Heart right ventricle (tissue), 16 donors: ENCODE data around the gene PIN1. TPM values are rescaled to one million over a fixed set of nuclear protein-coding genes. Genes with fewer than 3 reads are reported as not detected.
A peak's percentile ranks its signal among the peaks of the same experiment; 100 is the strongest.
"Not testable (repeated sequence)": the region's sequence is repeated elsewhere in the genome, so short reads cannot be mapped to it uniquely, and the experiment has no call there.

Experiments
- ATAC-seq, 8 donors: fragments of 200-7000 bp; cut with Tn5 transposase; one replicate each; pipeline ENCODE4 v1.9.1; 2020; ENCODE audit warnings: mild to moderate bottlenecking in 8 of 8, moderate library complexity in 8 of 8, moderate number of reproducible peaks in 1 of 8
- DNase-seq, 2 donors: peaks; one replicate each; pipeline ENCODE4 v3.0.0-alpha.2; 2020
- H3K27ac ChIP-seq, 10 donors: fragments of 200-600 bp; sonication (generic) in 2 of 10; one replicate each; pipeline versions ENCODE4 v1.5.0 to v1.8.0; 2020 to 2022; ENCODE audit warnings: mild to moderate bottlenecking in 3 of 10
- H3K27me3 ChIP-seq, 7 donors: fragments of 200-600 bp; one replicate each; pipeline ENCODE4 v1.8.0; 2021 to 2022; ENCODE audit warnings: mild to moderate bottlenecking in 2 of 7
- H3K36me3 ChIP-seq, 9 donors: fragments of 200-600 bp; sonication (generic) in 1 of 9; one replicate each; pipeline versions ENCODE4 v1.5.0 to v1.8.0; 2020 to 2022; ENCODE audit warnings: mild to moderate bottlenecking in 2 of 9
- H3K4me1 ChIP-seq, 9 donors: fragments of 200-600 bp; sonication (generic) in 1 of 9; one replicate each; pipeline versions ENCODE4 v1.5.0 to v1.8.0; 2020 to 2022; ENCODE audit warnings: mild to moderate bottlenecking in 4 of 9
- H3K4me3 ChIP-seq, 10 donors: fragments of 200-600 bp; sonication (generic) in 2 of 10; one replicate each; pipeline versions ENCODE4 v1.5.0 to v1.8.0; 2020 to 2022; ENCODE audit warnings: mild to moderate bottlenecking in 7 of 10, moderate library complexity in 2 of 10
- H3K9me3 ChIP-seq, 11 donors: fragments of 200-600 bp in 10 of 11; sonication (generic) in 2 of 11; one replicate each; pipeline versions ENCODE4 v1.5.0 to v1.8.0; 2013 to 2022; ENCODE audit warnings: mild to moderate bottlenecking in 2 of 11, control low read depth in 1 of 11, moderate library complexity in 1 of 11
- WGBS, 2 donors: extraction: QIAGEN DNeasy Blood & Tissue Kit; methylation state at CpG; one replicate each; pipeline ENCODE4 v1.1.7; 2013; ENCODE audit warnings: inconsistent platforms in 1 of 2; 5-methylcytosine and 5-hydroxymethylcytosine counted together
- intact Hi-C, 10 donors: fragments of 100-400 bp; cut with DNase I; formaldehyde crosslinking; loops; one replicate each; pipeline versions ENCODE4 v1.11.1 to v1.14.2; 2022
- polyA plus RNA-seq, 2 donors: library from polyadenylated mRNA; stranded (reverse); fragments of 200-250 nt; gene quantifications; one replicate each; pipeline ENCODE4 v1.2.3, GENCODE V29; 2013
- total RNA-seq, 10 donors: library from RNA; stranded (reverse); fragmentation: NEBNext Ultra II Directional in 3 of 10; extraction: Animal tissue kit (Norgen Biotek cat#: 25700) in 3 of 10; gene quantifications; one replicate each; pipeline versions ENCODE4 v1.2.1 to v1.2.4, GENCODE V29; 2021 to 2023
- TF ChIP-seq, protein P1 (sequence below), 9 donors: fragments of 200-600 bp; sonication (generic) in 2 of 9; IDR thresholded peaks; one replicate each; pipeline versions ENCODE4 v1.5.0 to v1.8.0; 2021 to 2022; ENCODE audit warnings: antibody characterized with exemption in 9 of 9, mild to moderate bottlenecking in 5 of 9, moderate library complexity in 1 of 9
- donor health status: Arrhythmogenic right ventricular cardiomyopathy.
- donor health status: ischemic (EF 13 %, LVEDD 7.1; RV severe dilation, severe dysfunction).
- donor health status: healthy with polysubstance abuse.
- donor health status: DM: no; HTN: yes; CAD: no.
- donor health status: DM: no; HTN: no; CAD: no.
- donor health status: ischemic (EF 25% LVEDD 6.9; RV normal size, moderate dysfunction).
- donor health status: ischemic (EF 25% LVEDD 5.7; RV mildly dilated, moderate dysfunction).
- donor health status: healthy.
- donor health status: DM: yes; HTN: yes; CAD: no.
- donor health status: Ischemic cardiomyopathy.
- donor health status: ischemic (EF 35%, LVEDD 5.7; RV mildly dilated, moderate dysfunction).
- donor health status: nonischemic (EF 11% LVEDD 7.7; RV severe dilation, severe dysfunction).
- donor health status: DM: yes; HTN: yes; CAD: no.
- donor health status: PGD.
- donor health status: ischemic (EF 29% LVEDD 5.4; RV normal size, mild dysfunction).
- donor health status: nonischemic (EF 23%, LVEDD 6.1; RV moderate dilation, normal function).

Gene PIN1
- total and polyA plus RNA-seq, 12 donors: 74.6 to 152 (median 90.8) TPM

GRCh38 chr19:9836021-9836420, 903 bp downstream of the PIN1 start:
- peaks cover 0 to 42% (median 24%) of the 10 kb centered on the region in 9 donors for H3K36me3 ChIP-seq

GRCh38 chr19:9838324-9838723, 3.2 kb downstream of the PIN1 start:
- 91 to 92% methylated on average over 15 of the region's 15 CpGs for WGBS, 2 donors
- no peaks in the 10 kb centered on the region for H3K27me3 ChIP-seq
- H3K9me3 ChIP-seq: peaks cover 0 to 3% (median 0%) of the 10 kb centered on the region in 11 donors
- TF ChIP-seq, protein P1, sequence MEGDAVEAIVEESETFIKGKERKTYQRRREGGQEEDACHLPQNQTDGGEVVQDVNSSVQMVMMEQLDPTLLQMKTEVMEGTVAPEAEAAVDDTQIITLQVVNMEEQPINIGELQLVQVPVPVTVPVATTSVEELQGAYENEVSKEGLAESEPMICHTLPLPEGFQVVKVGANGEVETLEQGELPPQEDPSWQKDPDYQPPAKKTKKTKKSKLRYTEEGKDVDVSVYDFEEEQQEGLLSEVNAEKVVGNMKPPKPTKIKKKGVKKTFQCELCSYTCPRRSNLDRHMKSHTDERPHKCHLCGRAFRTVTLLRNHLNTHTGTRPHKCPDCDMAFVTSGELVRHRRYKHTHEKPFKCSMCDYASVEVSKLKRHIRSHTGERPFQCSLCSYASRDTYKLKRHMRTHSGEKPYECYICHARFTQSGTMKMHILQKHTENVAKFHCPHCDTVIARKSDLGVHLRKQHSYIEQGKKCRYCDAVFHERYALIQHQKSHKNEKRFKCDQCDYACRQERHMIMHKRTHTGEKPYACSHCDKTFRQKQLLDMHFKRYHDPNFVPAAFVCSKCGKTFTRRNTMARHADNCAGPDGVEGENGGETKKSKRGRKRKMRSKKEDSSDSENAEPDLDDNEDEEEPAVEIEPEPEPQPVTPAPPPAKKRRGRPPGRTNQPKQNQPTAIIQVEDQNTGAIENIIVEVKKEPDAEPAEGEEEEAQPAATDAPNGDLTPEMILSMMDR (IDR thresholded peaks at IDR 0.05): no peak
- H3K27ac ChIP-seq: no peak overlapping the region
- H3K36me3 ChIP-seq: peaks cover 0 to 60% (median 39%) of the 10 kb centered on the region in 9 donors
- no peak overlapping the region for H3K4me3 ChIP-seq
- ATAC-seq (no peak), DNase-seq (no peak)
- H3K4me1 ChIP-seq: peaks cover 6 to 36% (median 17%) of the 10 kb centered on the region in 9 donors
- intact Hi-C loops: no loop called here

More at GRCh38 chr19:9836021-9836420, 903 bp downstream of the PIN1 start:
- no peaks in the 10 kb centered on the region for H3K27me3 ChIP-seq
- ATAC-seq (no peak), DNase-seq (no peak)
- intact Hi-C loops: no loop called here
- H3K4me1 ChIP-seq: peaks cover 6 to 36% (median 17%) of the 10 kb centered on the region in 9 donors
- H3K9me3 ChIP-seq: no peaks in the 10 kb centered on the region
- H3K27ac ChIP-seq: peak overlapping the region in 3 of 10 donors; percentile 59 to 84 (median 78)
- peak overlapping the region; percentile 88 to 99 (median 98) for H3K4me3 ChIP-seq
- TF ChIP-seq, protein P1 (IDR thresholded peaks at IDR 0.05): no peak
- WGBS, 2 donors: 3 to 7% methylated on average over 5 of the region's 5 CpGs

DNA sequence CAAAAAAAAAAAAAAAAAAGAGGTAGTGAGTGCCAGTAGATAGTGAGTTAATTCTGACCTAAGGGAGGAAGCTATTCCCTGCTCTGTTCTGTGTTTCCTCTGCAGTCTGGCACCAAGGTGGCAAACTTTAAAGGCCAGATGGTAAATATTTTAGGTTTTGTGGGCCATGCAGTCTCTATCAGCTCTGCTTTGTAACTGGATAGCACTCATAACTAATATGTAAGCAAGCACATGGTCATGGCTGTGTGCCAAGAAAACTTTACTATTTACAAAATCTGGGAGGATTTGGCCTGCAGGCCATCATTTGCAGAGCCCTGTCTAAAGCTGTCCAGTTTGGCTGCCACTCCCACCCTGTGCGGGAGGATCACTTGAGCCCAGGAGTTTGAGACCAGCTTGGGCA, 4.3 kb downstream of the PIN1 start:
- TF ChIP-seq, protein P1 (IDR thresholded peaks at IDR 0.05): no peak
- no peaks in the 10 kb centered on the region for H3K27me3 ChIP-seq
- peaks cover 6 to 35% (median 17%) of the 10 kb centered on the region in 9 donors for H3K4me1 ChIP-seq
- ATAC-seq (no peak), DNase-seq (no peak)
- intact Hi-C loops: no loop called here
- H3K36me3 ChIP-seq: peaks cover 0 to 71% (median 49%) of the 10 kb centered on the region in 9 donors
- H3K9me3 ChIP-seq: peaks cover 0 to 11% (median 0%) of the 10 kb centered on the region in 11 donors
- H3K27ac ChIP-seq: no peak overlapping the region
- no peak overlapping the region for H3K4me3 ChIP-seq
- 60 to 67% methylated on average over 1 of the region's 1 CpG for WGBS, 2 donors

GRCh38 chr19:9842834-9843625, 7.9 kb downstream of the PIN1 start:
- DNase-seq: peak in 1 of 2 donors; percentile 35

DNA sequence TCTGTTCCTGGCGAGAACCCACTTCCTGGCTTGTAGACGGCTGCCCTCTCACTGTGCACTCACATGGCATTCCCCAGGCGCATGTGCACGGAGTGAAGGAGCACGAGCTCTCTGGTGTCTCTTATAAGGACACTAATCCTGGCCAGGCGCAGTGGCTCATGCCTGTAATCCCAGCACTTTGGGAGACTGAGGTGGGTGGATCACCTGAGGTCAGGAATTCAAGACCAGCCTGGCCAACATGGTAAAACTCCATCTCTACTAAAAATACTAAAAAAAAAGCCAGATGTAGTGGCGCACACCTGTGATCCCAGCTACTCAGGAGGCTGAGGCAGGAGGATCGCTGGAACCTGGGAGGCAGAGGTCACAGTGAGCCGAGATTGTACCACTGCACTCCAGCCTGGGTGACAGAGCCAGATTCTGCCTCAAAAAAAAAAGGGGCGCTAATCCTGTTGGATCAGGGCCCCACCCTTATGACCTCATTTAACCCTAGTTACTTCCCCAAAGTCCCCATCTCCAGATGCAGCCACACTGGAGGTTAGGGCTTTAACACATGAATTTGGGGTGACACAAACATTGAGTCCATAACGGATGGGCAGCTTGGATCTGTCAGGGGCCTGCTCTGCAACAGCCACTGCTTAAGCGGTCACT, 8.6 kb downstream of the PIN1 start:
- 93 to 98% methylated on average over 11 to 12 of the region's 12 CpGs for WGBS, 2 donors
- ATAC-seq, H3K27ac ChIP-seq: not testable (repeated sequence)

More at GRCh38 chr19:9842834-9843625, 7.9 kb downstream of the PIN1 start:
- TF ChIP-seq, protein P1 (IDR thresholded peaks at IDR 0.05): no peak
- WGBS, 2 donors: 80 to 81% methylated on average over 9 of the region's 9 CpGs
- Histone ChIP-seq H3K36me3 (peaks cover 0 to 98% (median 53%) of the 10 kb centered on the region in 9 donors), H3K9me3 (peaks cover 0 to 11% (median 0%) of the 10 kb centered on the region in 11 donors), H3K4me3 (no peak overlapping the region), H3K27ac (no peak overlapping the region), H3K27me3 (no peaks in the 10 kb centered on the region), H3K4me1 (peaks cover 0 to 23% (median 4%) of the 10 kb centered on the region in 9 donors)
- peak in 3 of 8 donors; percentile 28 to 31 (median 29) for ATAC-seq
- intact Hi-C loops: loop anchor here in 1 of 10 donors (10.0 kb wide), 1 partner anchor 72 kb away; no protein-coding TSS in a partner anchor

More for the DNA sequence above, 8.6 kb downstream of the PIN1 start:
- Histone ChIP-seq H3K4me1 (peaks cover 0 to 17% (median 4%) of the 10 kb centered on the region in 9 donors), H3K36me3 (peaks cover 0 to 98% (median 47%) of the 10 kb centered on the region in 9 donors), H3K9me3 (peaks cover 0 to 11% (median 0%) of the 10 kb centered on the region in 11 donors)
- H3K4me3 ChIP-seq, DNase-seq, H3K27me3 ChIP-seq: not testable (repeated sequence)
- intact Hi-C loops: loop anchor here in 1 of 10 donors (10.0 kb wide), 1 partner anchor 71 kb away; no protein-coding TSS in a partner anchor
